Measurements from ENCODE around the gene BGN.

The BGN gene

GRCh38 chrX:153521034-153521433 lies 26.3 kb downstream of the BGN start:
- Histone ChIP-seq H3K27ac (ENCODE audit: low read length) (no peak overlapping the region), H3K4me1 (ENCODE audit: control insufficient read depth in 1 of 2, insufficient read depth in 2 of 2, low read length in 2 of 2) (peaks cover 0 to 10% of the 10 kb centered on the region in 2 donors), H3K4me3 (ENCODE audit: low read depth in 1 of 2, low read length in 2 of 2) (no peak overlapping the region), H3K27me3 (ENCODE audit: low read depth, low read length) (peaks cover 10% of the 10 kb centered on the region), H3K9me3 (ENCODE audit: control insufficient read depth in 1 of 2, low read length in 2 of 2) (no peaks in the 10 kb centered on the region), H3K36me3 (ENCODE audit: control insufficient read depth in 1 of 2, insufficient read depth in 2 of 2, low read length in 2 of 2) (no peaks in the 10 kb centered on the region)

GRCh38 chrX:153522259-153522658 lies 27.5 kb downstream of the BGN start:
- no peak overlapping the region for H3K27ac ChIP-seq (ENCODE audit: low read length)
- no peaks in the 10 kb centered on the region for H3K9me3 ChIP-seq (ENCODE audit: control insufficient read depth in 1 of 2, low read length in 2 of 2)
- no peak overlapping the region for H3K4me3 ChIP-seq (ENCODE audit: low read depth in 1 of 2, low read length in 2 of 2)
- H3K4me1 ChIP-seq (ENCODE audit: control insufficient read depth in 1 of 2, insufficient read depth in 2 of 2, low read length in 2 of 2), result peaks cover 0 to 10% of the 10 kb centered on the region in 2 donors
- no peaks in the 10 kb centered on the region for H3K36me3 ChIP-seq (ENCODE audit: control insufficient read depth in 1 of 2, insufficient read depth in 2 of 2, low read length in 2 of 2)
- peaks cover 10% of the 10 kb centered on the region for H3K27me3 ChIP-seq (ENCODE audit: low read depth, low read length)

GRCh38 chrX:153523269-153523668 lies 28.5 kb downstream of the BGN start:
- H3K4me3 ChIP-seq (ENCODE audit: low read depth in 1 of 2, low read length in 2 of 2), result no peak overlapping the region
- peaks cover 0 to 6% of the 10 kb centered on the region in 2 donors for H3K4me1 ChIP-seq (ENCODE audit: control insufficient read depth in 1 of 2, insufficient read depth in 2 of 2, low read length in 2 of 2)
- no peaks in the 10 kb centered on the region for H3K36me3 ChIP-seq (ENCODE audit: control insufficient read depth in 1 of 2, insufficient read depth in 2 of 2, low read length in 2 of 2)
- H3K27ac ChIP-seq (ENCODE audit: low read length), result no peak overlapping the region
- H3K27me3 ChIP-seq (ENCODE audit: low read depth, low read length), result peaks cover 9% of the 10 kb centered on the region
- no peaks in the 10 kb centered on the region for H3K9me3 ChIP-seq (ENCODE audit: control insufficient read depth in 1 of 2, low read length in 2 of 2)

- no peaks in the 10 kb centered on the region for H3K27me3 ChIP-seq (ENCODE audit: low read depth, low read length)
- peaks cover 0 to 5% of the 10 kb centered on the region in 2 donors for H3K4me1 ChIP-seq (ENCODE audit: control insufficient read depth in 1 of 2, insufficient read depth in 2 of 2, low read length in 2 of 2)
- no peak overlapping the region for H3K27ac ChIP-seq (ENCODE audit: low read length)
- no peak overlapping the region for H3K4me3 ChIP-seq (ENCODE audit: low read depth in 1 of 2, low read length in 2 of 2)
- no peaks in the 10 kb centered on the region for H3K36me3 ChIP-seq (ENCODE audit: control insufficient read depth in 1 of 2, insufficient read depth in 2 of 2, low read length in 2 of 2)
- H3K9me3 ChIP-seq (ENCODE audit: control insufficient read depth in 1 of 2, low read length in 2 of 2), result no peaks in the 10 kb centered on the region
Measured at GRCh38 chrX:153524234-153524633, 29.5 kb downstream of the BGN start.

GRCh38 chrX:153525451-153525850 lies 30.7 kb downstream of the BGN start:
- no peaks in the 10 kb centered on the region for H3K27me3 ChIP-seq (ENCODE audit: low read depth, low read length)

GRCh38 chrX:153526042-153526441 lies 31.3 kb downstream of the BGN start:
- no peak overlapping the region for H3K4me3 ChIP-seq (ENCODE audit: low read depth in 1 of 2, low read length in 2 of 2)
- no peaks in the 10 kb centered on the region for H3K9me3 ChIP-seq (ENCODE audit: control insufficient read depth in 1 of 2, low read length in 2 of 2)
- H3K27me3 ChIP-seq (ENCODE audit: low read depth, low read length), result no peaks in the 10 kb centered on the region
- H3K4me1 ChIP-seq (ENCODE audit: control insufficient read depth in 1 of 2, insufficient read depth in 2 of 2, low read length in 2 of 2), result peaks cover 0 to 2% of the 10 kb centered on the region in 2 donors
- no peak overlapping the region for H3K27ac ChIP-seq (ENCODE audit: low read length)
- no peaks in the 10 kb centered on the region for H3K36me3 ChIP-seq (ENCODE audit: control insufficient read depth in 1 of 2, insufficient read depth in 2 of 2, low read length in 2 of 2)

More at GRCh38 chrX:153525451-153525850, 30.7 kb downstream of the BGN start:
- no peak overlapping the region for H3K27ac ChIP-seq (ENCODE audit: low read length)
- peaks cover 0 to 5% of the 10 kb centered on the region in 2 donors for H3K4me1 ChIP-seq (ENCODE audit: control insufficient read depth in 1 of 2, insufficient read depth in 2 of 2, low read length in 2 of 2)
- H3K4me3 ChIP-seq (ENCODE audit: low read depth in 1 of 2, low read length in 2 of 2), result no peak overlapping the region
- no peaks in the 10 kb centered on the region for H3K36me3 ChIP-seq (ENCODE audit: control insufficient read depth in 1 of 2, insufficient read depth in 2 of 2, low read length in 2 of 2)
- no peaks in the 10 kb centered on the region for H3K9me3 ChIP-seq (ENCODE audit: control insufficient read depth in 1 of 2, low read length in 2 of 2)

GRCh38 chrX:153526801-153527200 lies 32.0 kb downstream of the BGN start:
- Histone ChIP-seq H3K4me3 (ENCODE audit: low read depth in 1 of 2, low read length in 2 of 2) (no peak overlapping the region), H3K4me1 (ENCODE audit: control insufficient read depth in 1 of 2, insufficient read depth in 2 of 2, low read length in 2 of 2) (no peaks in the 10 kb centered on the region), H3K27ac (ENCODE audit: low read length) (no peak overlapping the region), H3K9me3 (ENCODE audit: control insufficient read depth in 1 of 2, low read length in 2 of 2) (no peaks in the 10 kb centered on the region), H3K27me3 (ENCODE audit: low read depth, low read length) (no peaks in the 10 kb centered on the region), H3K36me3 (ENCODE audit: control insufficient read depth in 1 of 2, insufficient read depth in 2 of 2, low read length in 2 of 2) (no peaks in the 10 kb centered on the region)

GRCh38 chrX:153527208-153527607 lies 32.4 kb downstream of the BGN start:
- Histone ChIP-seq H3K4me1 (ENCODE audit: control insufficient read depth in 1 of 2, insufficient read depth in 2 of 2, low read length in 2 of 2) (no peaks in the 10 kb centered on the region), H3K9me3 (ENCODE audit: control insufficient read depth in 1 of 2, low read length in 2 of 2) (no peaks in the 10 kb centered on the region), H3K36me3 (ENCODE audit: control insufficient read depth in 1 of 2, insufficient read depth in 2 of 2, low read length in 2 of 2) (no peaks in the 10 kb centered on the region), H3K27me3 (ENCODE audit: low read depth, low read length) (no peaks in the 10 kb centered on the region), H3K4me3 (ENCODE audit: low read depth in 1 of 2, low read length in 2 of 2) (no peak overlapping the region), H3K27ac (ENCODE audit: low read length) (no peak overlapping the region)

- Histone ChIP-seq H3K4me1 (ENCODE audit: control insufficient read depth in 1 of 2, insufficient read depth in 2 of 2, low read length in 2 of 2) (no peaks in the 10 kb centered on the region), H3K9me3 (ENCODE audit: control insufficient read depth in 1 of 2, low read length in 2 of 2) (no peaks in the 10 kb centered on the region), H3K27ac (ENCODE audit: low read length) (no peak overlapping the region), H3K36me3 (ENCODE audit: control insufficient read depth in 1 of 2, insufficient read depth in 2 of 2, low read length in 2 of 2) (no peaks in the 10 kb centered on the region), H3K4me3 (ENCODE audit: low read depth in 1 of 2, low read length in 2 of 2) (no peak overlapping the region), H3K27me3 (ENCODE audit: low read depth, low read length) (no peaks in the 10 kb centered on the region)
Measured at GRCh38 chrX:153530411-153531129, 35.8 kb downstream of the BGN start.

- H3K9me3 ChIP-seq (ENCODE audit: control insufficient read depth in 1 of 2, low read length in 2 of 2), result no peaks in the 10 kb centered on the region
- H3K27ac ChIP-seq (ENCODE audit: low read length), result no peak overlapping the region
- H3K4me1 ChIP-seq (ENCODE audit: control insufficient read depth in 1 of 2, insufficient read depth in 2 of 2, low read length in 2 of 2), result no peaks in the 10 kb centered on the region
- no peaks in the 10 kb centered on the region for H3K27me3 ChIP-seq (ENCODE audit: low read depth, low read length)
- H3K4me3 ChIP-seq (ENCODE audit: low read depth in 1 of 2, low read length in 2 of 2), result no peak overlapping the region
- no peaks in the 10 kb centered on the region for H3K36me3 ChIP-seq (ENCODE audit: control insufficient read depth in 1 of 2, insufficient read depth in 2 of 2, low read length in 2 of 2)
Measured at GRCh38 chrX:153533091-153533490, 38.3 kb downstream of the BGN start.

- no peaks in the 10 kb centered on the region for H3K9me3 ChIP-seq (ENCODE audit: control insufficient read depth in 1 of 2, low read length in 2 of 2)
- H3K4me1 ChIP-seq (ENCODE audit: control insufficient read depth in 1 of 2, insufficient read depth in 2 of 2, low read length in 2 of 2), result no peaks in the 10 kb centered on the region
- H3K27me3 ChIP-seq (ENCODE audit: low read depth, low read length), result no peaks in the 10 kb centered on the region
- H3K36me3 ChIP-seq (ENCODE audit: control insufficient read depth in 1 of 2, insufficient read depth in 2 of 2, low read length in 2 of 2), result no peaks in the 10 kb centered on the region
- H3K27ac ChIP-seq (ENCODE audit: low read length), result no peak overlapping the region
- no peak overlapping the region for H3K4me3 ChIP-seq (ENCODE audit: low read depth in 1 of 2, low read length in 2 of 2)
Measured at GRCh38 chrX:153537080-153537479, 42.3 kb downstream of the BGN start.

Data from muscle layer of duodenum (tissue), 2 donors.